Urothelium cell line (cell line): ENCODE measurements around the gene FAT2.
"Not testable (repeated sequence)": the region's sequence is repeated elsewhere in the genome, so short reads cannot be mapped to it uniquely, and the experiment has no call there.

Experiments used
- DNase-seq: peaks from one replicate; pipeline ENCODE4 v3.0.0; 2011; ENCODE audit warnings: low spot score, mixed read lengths
- FAIRE-seq: peaks from 2 replicates; lab custom pipeline; 2011; peaks lifted over from hg19 to GRCh38; lab: Jason Lieb, UNC

Gene FAT2

DNA sequence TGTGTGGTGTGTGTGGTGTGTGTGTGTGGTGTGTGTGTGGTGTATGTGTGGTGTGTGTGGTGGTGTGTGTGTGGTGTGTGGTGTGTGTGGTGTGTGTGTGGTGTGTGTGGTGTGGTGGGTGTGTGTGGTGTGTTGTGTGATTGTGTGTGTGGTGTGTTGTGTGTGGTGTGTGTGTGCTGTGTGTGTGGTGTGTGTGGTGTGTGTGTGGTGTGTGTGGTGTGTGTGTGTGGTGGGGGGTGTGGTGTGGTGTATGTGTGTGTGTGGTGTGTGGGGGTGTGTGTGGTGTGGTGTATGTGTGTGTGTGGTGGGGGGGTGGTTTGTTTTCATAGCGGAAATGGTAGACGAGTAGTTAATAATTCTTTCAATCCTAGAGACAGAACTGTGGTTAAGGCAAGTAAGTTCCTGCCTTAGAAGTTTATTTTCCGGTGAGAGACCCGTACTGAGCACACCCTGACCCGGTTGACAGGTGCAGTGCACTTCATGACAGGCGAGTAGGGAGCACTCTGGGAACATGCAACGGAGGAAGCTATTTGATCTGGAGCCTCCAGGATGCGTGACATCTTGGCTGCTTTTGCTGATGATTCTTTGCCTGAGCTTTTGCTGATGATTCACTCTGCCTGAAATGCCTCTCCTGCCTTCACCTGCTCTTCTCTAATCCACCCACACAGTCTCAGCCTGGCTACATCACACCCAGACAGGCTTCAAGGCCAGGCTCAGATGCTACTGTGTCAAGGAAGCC, 21.7 kb upstream of the FAT2 start:
- DNase-seq: peak; percentile 85
- FAIRE-seq: peak; percentile 100

DNA sequence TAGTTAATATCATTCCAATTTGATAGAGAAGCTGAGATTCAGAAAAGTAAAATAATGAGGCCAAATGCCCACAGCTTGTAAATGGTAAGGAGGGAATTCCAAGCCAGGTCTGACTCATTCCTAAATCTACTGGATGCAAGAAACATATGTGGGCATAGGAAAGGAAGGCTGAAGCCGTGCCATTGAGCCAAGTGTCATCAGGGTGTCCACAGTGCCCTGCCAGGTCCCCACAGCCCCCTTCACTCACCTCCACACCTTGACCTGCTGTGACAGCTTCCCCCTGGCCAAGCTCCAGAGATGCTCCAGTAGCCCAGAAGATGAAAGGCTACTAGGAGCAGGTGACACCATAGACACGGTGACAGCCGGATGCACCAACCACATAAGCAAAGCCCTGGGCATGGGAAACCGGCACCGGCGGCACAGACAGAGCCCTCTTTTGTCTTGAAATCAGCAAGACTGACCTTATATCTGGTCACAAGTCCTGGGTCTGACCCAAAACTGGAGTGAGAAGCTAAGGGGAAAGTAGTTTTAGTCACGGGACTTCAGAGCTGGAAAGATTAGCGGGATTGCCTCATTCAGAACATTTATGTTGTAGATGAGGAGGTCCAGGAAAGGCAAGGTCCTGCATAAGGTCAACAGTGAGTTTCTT, 20.1 kb upstream of the FAT2 start:
- DNase-seq: no peak
- FAIRE-seq: no peak

DNA sequence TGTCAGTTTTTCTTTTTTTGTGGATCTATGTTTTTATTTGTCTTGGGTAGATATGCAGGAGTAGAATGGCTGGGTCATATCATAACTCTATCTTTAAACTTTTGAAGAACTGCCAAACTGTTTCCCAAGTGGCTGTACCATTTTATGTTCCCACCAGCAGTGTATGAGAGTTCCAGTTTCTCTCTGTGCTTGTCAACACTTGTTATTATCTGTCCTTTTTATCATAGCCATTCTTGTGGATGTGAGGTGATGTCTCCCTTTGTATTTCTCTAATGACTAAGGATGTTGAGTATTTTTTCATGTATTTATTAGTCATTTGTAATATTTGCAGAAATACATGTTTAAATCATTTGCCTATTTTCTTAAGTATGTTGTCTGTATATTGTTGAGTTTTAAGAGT, 17.4 kb upstream of the FAT2 start:
- FAIRE-seq: no peak
- DNase-seq: no peak

DNA sequence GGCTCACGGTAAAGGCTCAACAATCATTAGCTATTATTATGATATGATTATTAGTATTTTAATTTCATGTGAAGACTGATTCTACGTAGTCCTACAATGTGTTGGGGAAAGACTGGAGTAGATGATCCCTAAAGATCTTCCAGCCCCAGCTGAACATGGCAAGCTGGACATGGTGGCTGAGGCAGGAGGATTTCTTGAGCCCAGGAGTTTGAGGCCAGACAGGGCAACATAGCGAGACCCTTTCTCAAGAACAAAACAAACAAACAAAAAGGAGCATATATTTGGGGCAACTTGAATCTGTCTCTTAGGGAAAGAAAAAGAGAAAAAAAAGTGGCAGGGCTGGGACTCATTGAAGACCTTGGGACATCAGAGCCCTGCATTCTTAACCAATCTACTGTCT, 16.2 kb upstream of the FAT2 start:
- FAIRE-seq: no peak
- no peak for DNase-seq

DNA sequence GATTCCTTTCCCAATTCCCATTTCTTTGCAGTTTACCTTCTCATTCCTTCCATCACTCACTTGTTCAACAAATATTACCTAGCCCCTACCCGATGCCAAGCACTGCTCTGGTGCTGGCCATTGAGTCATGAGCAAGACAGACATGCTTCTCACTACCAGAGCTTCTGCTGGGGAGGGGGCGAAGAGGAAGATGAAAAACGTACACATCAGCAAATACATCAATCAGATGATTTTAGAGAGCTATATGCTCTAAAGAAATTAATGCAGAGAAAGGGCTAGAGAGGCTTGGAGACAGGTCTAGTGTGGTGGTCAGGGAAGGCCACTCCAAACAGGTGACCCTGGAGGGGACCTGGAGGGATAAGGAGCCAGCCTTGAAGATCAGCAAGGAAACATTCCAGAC, 14.4 kb upstream of the FAT2 start:
- DNase-seq (no peak), FAIRE-seq (no peak)

DNA sequence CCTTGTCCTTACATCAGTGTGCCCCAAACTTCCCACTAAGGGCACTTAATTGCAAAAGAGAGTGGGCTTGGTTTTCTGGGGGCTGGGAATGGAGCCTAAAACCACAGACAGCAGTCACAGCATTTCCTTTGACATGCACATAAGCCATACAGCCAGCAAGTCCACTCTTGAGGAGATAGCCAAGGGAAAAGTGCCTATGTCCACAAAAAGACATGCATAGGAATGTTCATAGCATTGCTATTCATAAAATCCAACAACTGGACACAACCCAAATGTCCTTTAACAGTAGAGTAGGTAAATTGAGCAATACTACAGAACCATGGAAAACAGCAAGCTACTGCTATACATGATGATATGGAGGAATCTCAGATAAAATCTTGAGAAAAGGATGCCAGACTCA, 11.7 kb upstream of the FAT2 start:
- no peak for FAIRE-seq
- no peak for DNase-seq

DNA sequence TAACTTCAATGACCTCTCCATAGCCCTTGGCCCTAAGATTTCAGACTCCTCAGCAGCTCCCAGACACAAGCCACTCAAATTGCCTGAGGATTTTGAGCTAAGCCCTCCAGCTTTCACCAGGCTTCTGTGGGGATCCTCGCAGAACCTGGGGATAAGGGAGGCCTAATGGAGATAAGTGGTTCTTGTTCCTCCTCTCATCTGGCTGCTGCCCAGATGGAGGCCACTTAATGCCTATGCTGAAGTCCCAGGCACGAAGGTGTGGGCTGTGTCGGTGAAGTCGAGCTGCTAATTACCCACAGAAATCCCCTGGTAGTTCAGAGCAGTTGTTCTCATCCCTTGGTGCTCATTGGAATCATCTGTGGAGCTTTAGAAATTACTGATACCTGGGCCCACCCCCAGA, 10.3 kb upstream of the FAT2 start:
- FAIRE-seq (no peak), DNase-seq (no peak)

DNA sequence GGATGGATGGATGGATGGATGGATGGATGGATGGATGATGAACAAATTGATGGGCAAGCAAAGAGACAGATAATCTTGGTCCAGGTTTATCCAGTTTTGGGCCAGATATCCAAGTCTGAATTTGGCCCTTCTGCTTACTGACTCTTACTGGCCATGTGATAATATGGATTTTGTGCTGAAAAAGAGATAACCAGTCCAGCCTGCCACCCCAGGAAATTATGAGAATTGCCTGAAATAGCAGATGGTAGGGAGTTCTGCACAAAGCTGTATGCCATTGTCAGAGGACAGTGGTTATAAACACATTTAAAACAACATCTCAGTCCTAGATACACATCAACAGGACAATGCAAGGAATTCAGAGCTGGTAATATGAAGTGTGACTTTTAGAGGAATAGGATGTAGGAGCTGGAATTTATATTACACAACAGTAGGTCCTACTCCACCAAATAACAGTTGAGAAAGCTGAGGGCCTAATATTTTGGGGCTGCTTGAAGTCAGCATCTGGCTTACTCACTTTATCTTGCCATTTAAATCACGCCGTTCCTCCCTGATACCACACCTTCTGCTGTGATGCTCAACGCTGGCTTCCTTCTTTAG, 9.0 kb upstream of the FAT2 start:
- DNase-seq: no peak
- no peak for FAIRE-seq

DNA sequence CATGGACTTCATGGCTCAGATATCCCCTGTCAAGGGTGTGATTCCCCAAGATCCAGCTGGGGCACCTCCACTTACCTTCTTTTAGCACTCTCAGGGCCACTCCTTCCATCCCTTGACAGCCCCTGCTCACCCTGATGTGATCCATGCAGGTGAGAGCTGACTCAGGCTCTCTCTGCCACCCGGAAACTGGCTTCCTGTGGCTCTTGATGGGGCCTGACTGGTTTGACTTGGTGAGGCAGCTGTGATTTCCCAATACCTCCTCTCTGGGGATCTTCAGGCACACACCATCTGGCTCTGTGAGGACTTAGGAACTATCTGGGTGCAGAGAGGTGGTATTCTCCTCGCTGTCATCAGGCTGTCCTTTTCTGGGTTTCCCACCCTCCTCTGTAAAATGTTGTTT, 7.9 kb upstream of the FAT2 start:
- FAIRE-seq (no peak), DNase-seq (no peak)

DNA sequence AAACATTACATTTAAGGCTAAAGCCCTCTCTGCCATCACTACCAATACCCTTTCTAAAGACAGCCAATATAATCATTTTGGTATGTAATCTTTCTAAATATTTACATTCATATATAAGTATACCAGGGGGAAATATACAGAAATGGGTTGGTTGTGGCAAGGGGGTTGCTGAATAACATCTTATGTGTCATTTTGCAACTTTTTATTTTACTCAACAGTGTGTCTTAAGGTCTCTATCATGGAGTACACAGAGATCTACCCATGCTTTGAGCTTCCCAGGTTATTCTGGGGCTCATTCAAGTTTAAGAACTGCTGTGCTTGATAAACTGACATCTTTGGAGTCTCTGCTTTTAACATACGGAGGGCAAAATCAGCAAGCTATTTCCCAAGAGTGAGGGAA, 7.4 kb upstream of the FAT2 start:
- no peak for FAIRE-seq
- DNase-seq: no peak

DNA sequence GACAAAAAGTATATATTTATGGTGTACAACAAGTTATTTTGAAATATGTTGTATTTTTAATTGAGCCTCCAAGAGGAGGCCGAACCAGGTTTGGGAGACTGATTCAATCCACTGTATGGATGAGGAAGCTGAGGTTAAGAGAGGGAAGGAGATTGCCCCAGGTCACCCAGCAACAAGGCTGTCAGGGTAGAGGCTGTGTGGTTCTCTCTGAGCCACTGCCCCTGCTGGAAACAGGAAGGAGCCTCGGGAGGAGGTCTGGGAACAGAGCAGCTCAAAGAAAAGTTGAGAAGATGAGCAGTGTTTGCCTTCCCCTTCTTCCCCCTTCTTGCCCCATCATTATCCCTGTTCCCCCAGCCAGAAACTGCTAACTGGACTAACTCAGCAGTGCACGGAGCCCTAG, 6.6 kb upstream of the FAT2 start:
- FAIRE-seq (no peak), DNase-seq (no peak)

DNA sequence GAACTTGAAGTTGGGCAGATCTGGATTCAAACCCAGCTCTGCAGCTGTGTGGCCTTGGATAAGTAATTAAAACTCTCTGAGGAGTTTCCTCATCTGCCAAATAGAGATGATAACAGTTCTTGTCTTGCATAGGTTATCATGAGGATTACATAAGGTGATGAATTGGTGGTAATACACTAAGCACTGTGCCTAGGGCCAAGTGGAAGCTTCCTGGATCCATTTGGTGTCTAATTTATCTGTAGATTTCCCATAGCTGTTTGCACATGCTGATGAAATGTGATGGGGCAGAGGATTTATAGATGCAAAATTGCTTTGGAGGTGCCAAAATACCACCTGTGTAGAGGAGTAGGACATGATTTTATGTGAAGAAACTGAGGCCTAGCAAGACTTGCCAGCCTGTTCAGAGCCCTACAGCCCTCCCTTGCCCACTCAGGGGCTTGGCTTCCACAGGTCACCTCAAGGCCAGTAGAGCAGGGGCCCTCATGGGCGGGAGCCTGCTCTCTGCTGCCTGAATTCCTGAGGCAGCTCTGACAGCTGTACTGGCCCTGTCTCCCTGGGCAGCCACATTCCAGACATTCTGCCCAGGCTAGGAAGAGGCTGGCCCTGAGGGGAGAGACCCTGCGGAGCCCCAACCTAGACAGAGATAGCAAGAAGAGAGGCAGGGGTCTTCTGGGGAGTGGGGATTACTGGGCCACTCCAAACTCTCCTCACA, 5.9 kb upstream of the FAT2 start:
- FAIRE-seq: no peak

DNA sequence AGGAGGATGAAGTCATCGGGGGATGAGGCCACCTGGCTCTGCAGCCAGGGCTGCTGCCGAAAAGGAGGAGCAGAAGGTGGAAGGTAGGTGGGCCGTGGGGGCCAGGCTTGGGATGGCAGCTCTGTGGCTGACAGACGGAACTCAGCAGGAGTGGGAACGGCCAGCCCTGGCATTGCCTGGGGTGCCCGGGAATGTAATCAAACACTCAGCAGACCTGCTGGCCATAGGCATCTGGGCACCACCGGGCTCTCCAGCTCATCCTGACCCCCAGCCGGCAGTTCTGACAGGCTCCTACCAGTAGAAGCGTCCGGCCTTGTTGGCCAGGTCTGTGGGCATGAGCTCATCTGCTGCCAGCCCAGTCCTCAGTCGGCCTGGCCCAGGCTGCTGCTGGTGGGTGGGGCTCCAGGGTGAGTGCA, 4.3 kb upstream of the FAT2 start:
- no peak for DNase-seq
- no peak for FAIRE-seq

More for the DNA sequence above, 5.9 kb upstream of the FAT2 start:
- peak; percentile 60 for DNase-seq

DNA sequence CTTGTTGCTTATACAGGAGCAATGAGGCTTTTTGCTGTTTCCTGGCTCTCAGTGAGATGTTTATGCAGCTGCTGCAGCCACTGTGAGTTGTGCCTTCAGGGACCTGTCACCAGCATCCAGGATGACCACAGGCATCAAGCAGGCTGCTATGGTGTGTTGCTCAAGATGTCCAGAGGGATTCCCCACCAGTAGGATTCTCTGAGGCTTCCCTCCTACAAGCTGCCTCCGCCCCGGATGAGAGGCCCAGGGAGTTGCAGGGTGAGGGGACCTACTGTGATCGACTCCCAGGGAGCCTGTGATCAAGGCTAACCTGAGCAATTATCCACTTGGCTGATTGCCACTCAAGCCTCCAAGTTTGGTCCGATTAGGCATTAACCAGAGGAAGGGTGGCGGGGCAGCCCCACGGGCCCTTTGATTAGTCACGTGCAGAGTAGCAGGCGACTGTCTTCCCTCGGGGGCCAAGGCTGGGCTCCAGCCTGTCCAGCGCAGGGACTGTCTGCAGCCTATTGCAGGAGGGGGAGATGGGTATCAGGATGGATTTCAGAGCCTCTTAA, 1.8 kb upstream of the FAT2 start:
- FAIRE-seq (no peak), DNase-seq (no peak)

DNA sequence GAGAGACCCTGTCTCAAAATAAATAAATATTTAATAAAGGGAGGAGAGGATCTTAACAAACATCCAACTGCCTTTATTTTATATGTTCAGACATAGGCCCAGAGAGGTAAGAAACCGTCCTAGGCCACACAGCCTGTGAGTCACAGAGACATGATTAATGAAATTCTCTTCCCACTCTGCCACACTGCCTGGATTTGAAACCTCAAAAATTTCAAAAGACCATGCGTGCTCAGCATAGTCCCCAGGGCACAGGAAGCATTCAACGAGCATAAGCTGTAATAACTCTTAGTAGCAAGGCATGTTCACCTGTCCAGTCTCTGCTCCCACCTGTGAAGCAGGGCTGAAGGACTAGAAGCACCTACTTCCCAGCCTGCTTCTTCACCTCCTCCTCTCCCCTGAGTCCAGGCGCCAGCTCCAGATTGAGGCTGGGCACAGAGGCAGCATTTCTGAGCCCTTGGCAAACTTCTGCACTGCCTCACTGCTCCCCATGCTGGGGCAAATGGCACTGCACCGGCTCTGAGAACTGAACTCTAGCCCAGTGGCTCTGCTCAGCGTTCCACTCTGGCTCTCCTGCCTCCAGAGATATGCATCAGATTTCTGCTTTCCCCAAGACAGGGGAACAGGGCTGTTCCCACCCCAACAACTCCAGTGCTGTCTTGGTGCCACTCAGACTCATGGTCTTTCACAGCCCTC, 1.1 kb downstream of the FAT2 start:
- DNase-seq (no peak), FAIRE-seq (no peak)

DNA sequence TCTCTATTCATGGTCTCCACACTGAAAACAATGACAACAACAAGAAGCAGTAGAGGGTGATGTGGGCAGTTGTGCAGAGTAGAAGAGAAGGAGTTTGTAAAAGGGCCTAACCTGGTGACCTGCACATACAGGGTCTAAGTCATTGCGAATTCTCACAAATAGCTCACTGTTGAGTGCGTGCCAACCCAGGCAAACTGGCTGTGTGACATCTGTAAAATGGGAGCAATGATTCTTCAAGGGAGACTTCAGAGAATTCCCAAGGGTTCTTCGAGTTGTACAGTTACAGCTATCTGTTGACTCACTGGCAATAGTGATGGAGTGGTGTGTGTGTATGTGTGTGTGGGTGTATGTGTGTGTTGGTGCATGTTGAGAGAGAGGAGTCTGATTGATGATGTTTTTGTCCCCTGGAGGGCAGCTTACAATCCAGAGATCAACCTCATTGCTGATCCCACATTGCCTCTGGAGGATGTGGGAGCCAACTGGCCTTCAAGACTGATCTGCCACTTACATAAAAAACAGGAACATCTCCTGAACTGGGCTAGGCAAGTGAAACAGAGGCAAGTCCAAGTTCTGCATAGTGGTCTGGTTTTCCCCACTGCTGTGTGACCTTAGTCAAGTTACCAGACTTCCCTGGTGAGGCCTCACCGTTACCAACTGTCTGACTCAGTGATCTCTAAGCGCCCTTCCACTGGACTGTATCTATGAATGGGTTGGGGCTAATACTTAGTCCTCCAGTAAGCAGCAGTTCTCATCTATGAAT, 3.2 kb downstream of the FAT2 start:
- DNase-seq (no peak), FAIRE-seq (no peak)

DNA sequence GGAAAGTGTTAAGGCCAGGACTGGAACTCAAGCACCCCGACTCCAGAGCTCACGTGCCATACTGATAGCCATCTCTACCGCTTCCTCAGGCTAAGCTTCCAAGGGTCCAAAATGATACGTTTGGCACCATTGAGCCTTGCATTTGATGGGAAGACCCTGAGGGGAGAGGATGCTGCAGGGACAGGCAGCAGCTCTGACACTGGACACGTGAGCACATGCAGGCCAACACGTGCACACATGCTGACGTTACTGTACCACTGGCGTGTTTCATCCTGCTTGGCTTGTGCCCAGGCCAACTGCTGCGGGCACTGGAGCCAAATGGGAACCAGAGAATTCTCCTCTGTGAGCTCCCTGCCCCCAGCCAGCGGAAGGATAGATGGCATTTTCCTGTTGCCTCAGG, 5.2 kb downstream of the FAT2 start:
- FAIRE-seq: no peak
- DNase-seq: no peak

DNA sequence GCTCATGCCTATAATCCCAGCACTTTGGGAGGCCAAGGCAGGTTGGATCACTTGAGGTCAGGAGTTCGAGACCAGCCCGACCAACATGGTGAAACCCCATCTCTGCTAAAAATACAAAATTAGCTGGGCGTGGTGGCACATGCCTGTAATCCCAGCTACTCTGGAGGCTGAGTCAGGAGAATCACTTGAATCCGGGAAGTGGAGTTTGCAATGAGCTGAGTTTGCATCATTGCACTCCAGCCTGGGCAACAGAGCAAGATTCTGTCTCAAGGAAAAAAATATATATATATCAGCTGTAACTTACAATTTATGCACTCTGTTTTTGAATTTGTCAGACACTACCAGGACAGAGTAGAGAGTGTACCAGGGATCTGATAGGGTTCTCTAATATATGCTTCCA, 5.8 kb downstream of the FAT2 start:
- not testable (repeated sequence) for FAIRE-seq, DNase-seq

DNA sequence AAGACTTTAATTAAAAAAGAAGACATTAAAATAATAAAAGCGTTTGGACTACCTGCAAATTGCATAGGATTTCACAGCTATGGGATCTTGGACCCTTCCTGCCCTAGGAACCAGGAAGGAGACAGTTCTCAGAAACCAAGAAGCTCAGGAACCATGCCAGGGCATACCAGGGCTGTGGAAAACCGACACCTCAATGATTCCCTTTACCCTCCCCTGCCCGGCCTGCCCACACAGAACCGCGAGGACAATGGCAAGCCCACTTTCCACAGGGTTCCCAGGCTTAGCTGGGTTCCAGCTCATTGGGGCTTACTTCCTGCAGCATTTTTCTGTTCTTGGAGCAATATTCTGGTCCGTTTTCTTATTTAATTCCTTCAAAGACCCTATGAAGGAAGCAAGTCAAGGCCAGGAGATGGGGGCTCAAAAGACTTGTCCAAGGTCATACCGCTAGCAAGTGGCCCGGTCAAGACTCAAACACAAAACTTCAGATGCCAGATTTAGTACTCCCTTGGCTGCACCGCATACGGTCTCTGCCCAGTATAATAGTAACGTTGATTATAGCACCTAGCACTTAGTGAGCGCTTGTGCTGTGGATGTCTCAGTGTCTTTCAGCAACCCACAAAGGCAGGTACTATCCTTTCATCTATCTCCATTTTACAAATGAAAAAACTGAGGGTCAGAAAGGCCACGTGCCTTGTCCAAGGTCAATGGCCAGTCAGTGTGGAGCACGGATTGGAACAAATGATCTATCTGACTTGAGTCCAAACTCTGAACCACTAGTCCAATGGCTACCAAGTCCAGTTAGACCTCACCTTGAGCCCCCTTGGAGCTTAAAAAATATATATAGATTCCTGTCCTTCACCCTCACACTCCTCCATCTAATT, 6.8 kb downstream of the FAT2 start:
- DNase-seq: no peak
- no peak for FAIRE-seq
